Left ventricle myocardium inferior (tissue), 1 donor: Measurements from ENCODE around the gene SLC9A3. TPM values are rescaled to one million over a fixed set of nuclear protein-coding genes. Genes with fewer than 3 reads are reported as not detected.

Experiments
- DNase-seq: peaks from one replicate; pipeline ENCODE4 v3.0.0-alpha.2; 2020
- H3K27ac ChIP-seq: fragments of 200-600 bp; replicated peaks from 2 replicates; pipeline ENCODE4 v1.8.0; 2021
- H3K27me3 ChIP-seq: fragments of 200-600 bp; 2 replicates; pipeline ENCODE4 v1.8.0; 2021; ENCODE audit warnings: low read depth
- H3K36me3 ChIP-seq: fragments of 200-600 bp; 2 replicates; pipeline ENCODE4 v1.8.0; 2021
- H3K4me1 ChIP-seq: fragments of 200-600 bp; 2 replicates; pipeline ENCODE4 v1.8.0; 2021
- H3K4me3 ChIP-seq: fragments of 200-600 bp; 2 replicates; pipeline ENCODE4 v1.8.0; 2021; ENCODE audit warnings: mild to moderate bottlenecking, moderate library complexity
- H3K9me3 ChIP-seq: fragments of 200-600 bp; replicated peaks from 2 replicates; pipeline ENCODE4 v1.8.0; 2021
- CTCF ChIP-seq: fragments of 200-600 bp; IDR thresholded peaks from 2 replicates; pipeline ENCODE4 v1.8.0; 2021; ENCODE audit warnings: antibody characterized with exemption, mild to moderate bottlenecking, borderline replicate concordance
- intact Hi-C: fragments of 100-400 bp; cut with micrococcal nuclease; formaldehyde crosslinking; loops from one replicate; pipeline ENCODE4 v1.11.0; 2022
- total RNA-seq: library from RNA; stranded (reverse); fragmentation: NEBNext Ultra II Directional; extraction: Animal tissue kit (Norgen Biotek cat#: 25700); gene quantifications from one replicate; pipeline ENCODE4 v1.2.1, GENCODE V29; 2021
- donor health status: DM: no; HTN: yes; CAD: no; lungs with severe emphysema.

SLC9A3 gene
- total RNA-seq, 1 donor from 2014 or later = 0.91 TPM

- no peaks in the 10 kb centered on the region for H3K36me3 ChIP-seq
- no peaks in the 10 kb centered on the region for H3K4me1 ChIP-seq
- H3K27ac ChIP-seq = no peak overlapping the region
- TF ChIP-seq CTCF = no peak
- peaks cover 91% of the 10 kb centered on the region for H3K27me3 ChIP-seq
- intact Hi-C loops = no loop called here
- DNase-seq = peak; percentile 44
- H3K9me3 ChIP-seq = no peaks in the 10 kb centered on the region
- no peak overlapping the region for H3K4me3 ChIP-seq
Observed at GRCh38 chr5:543755-544674, 19.8 kb upstream of the SLC9A3 start.

- Histone ChIP-seq H3K9me3 (no peaks in the 10 kb centered on the region), H3K27ac (no peak overlapping the region), H3K4me1 (no peaks in the 10 kb centered on the region), H3K36me3 (no peaks in the 10 kb centered on the region), H3K27me3 (peaks cover 95% of the 10 kb centered on the region), H3K4me3 (no peak overlapping the region)
- intact Hi-C loops = no loop called here
- TF ChIP-seq CTCF = no peak
- no peak for DNase-seq
Observed at GRCh38 chr5:543351-543750, 19.1 kb upstream of the SLC9A3 start.

- H3K36me3 ChIP-seq = no peaks in the 10 kb centered on the region
- no peak overlapping the region for H3K4me3 ChIP-seq
- no peaks in the 10 kb centered on the region for H3K9me3 ChIP-seq
- no peak overlapping the region for H3K27ac ChIP-seq
- no peak for TF ChIP-seq CTCF
- no peaks in the 10 kb centered on the region for H3K4me1 ChIP-seq
- peaks cover 95% of the 10 kb centered on the region for H3K27me3 ChIP-seq
- intact Hi-C loops = no loop called here
- peak; percentile 11 for DNase-seq
Observed at GRCh38 chr5:542319-543311, 18.4 kb upstream of the SLC9A3 start.

GRCh38 chr5:541539-542318 lies 17.5 kb upstream of the SLC9A3 start:
- H3K27me3 ChIP-seq = peaks cover 92% of the 10 kb centered on the region
- intact Hi-C loops = no loop called here

More at GRCh38 chr5:541539-542318, 17.5 kb upstream of the SLC9A3 start:
- Histone ChIP-seq H3K27ac (no peak overlapping the region), H3K36me3 (no peaks in the 10 kb centered on the region), H3K9me3 (no peaks in the 10 kb centered on the region), H3K4me1 (no peaks in the 10 kb centered on the region), H3K4me3 (no peak overlapping the region)
- peak; percentile 12 for DNase-seq
- no peak for TF ChIP-seq CTCF
